Mesenchymal stem cell (in vitro differentiated cells and primary cell): ENCODE results near the gene ATP6V0C.

Experiments used
- DNase-seq: peaks from one replicate; pipeline ENCODE4 v3.0.0-alpha.2; 2013
- H2AFZ ChIP-seq: one replicate; pipeline ENCODE4 v1.6.1; 2013; ENCODE audit warnings: low read depth, mild to moderate bottlenecking, control low read depth, inconsistent platforms, low read length, moderate library complexity
- H2AK5ac ChIP-seq: 2 replicates; pipeline ENCODE4 v1.6.1; 2013; ENCODE audit warnings: low read length, moderate library complexity, mild to moderate bottlenecking, inconsistent platforms; ENCODE audit not compliant: severe bottlenecking
- H2BK120ac ChIP-seq: one replicate; pipeline ENCODE4 v1.6.1; 2013; ENCODE audit warnings: low read depth, mild to moderate bottlenecking, inconsistent platforms, low read length, moderate library complexity
- H2BK12ac ChIP-seq, 2 experiments: one replicate each; pipeline ENCODE4 v1.6.1; 2013; ENCODE audit warnings: inconsistent platforms in 2 of 2, low read length in 2 of 2, mild to moderate bottlenecking in 2 of 2, moderate library complexity in 2 of 2, control low read depth in 1 of 2
- H2BK15ac ChIP-seq: one replicate; pipeline ENCODE4 v1.6.1; 2013; ENCODE audit warnings: mild to moderate bottlenecking, low read depth, inconsistent platforms; ENCODE audit not compliant: poor library complexity, severe bottlenecking
- H2BK5ac ChIP-seq: 2 replicates; pipeline ENCODE4 v1.6.1; 2013; ENCODE audit warnings: low read depth, mild to moderate bottlenecking, low read length, control low read depth, inconsistent platforms; ENCODE audit not compliant: poor library complexity, severe bottlenecking
- H3K14ac ChIP-seq, 2 experiments: one replicate each; pipeline ENCODE4 v1.6.1; 2013; ENCODE audit warnings: inconsistent platforms in 2 of 2, low read length in 2 of 2, control low read depth in 1 of 2, mild to moderate bottlenecking in 1 of 2, moderate library complexity in 1 of 2
- H3K18ac ChIP-seq, 2 experiments: one replicate each; pipeline ENCODE4 v1.6.1; 2013; ENCODE audit warnings: inconsistent platforms in 2 of 2, low read length in 2 of 2, control low read depth in 1 of 2, low read depth in 1 of 2, mild to moderate bottlenecking in 1 of 2
- H3K23ac ChIP-seq, 2 experiments: one replicate each; pipeline ENCODE4 v1.6.1; 2013; ENCODE audit warnings: inconsistent platforms in 2 of 2, low read length in 2 of 2, mild to moderate bottlenecking in 2 of 2, moderate library complexity in 2 of 2, control low read depth in 1 of 2
- H3K27ac ChIP-seq: 2 replicates; pipeline ENCODE4 v1.5.1; 2013; ENCODE audit warnings: mild to moderate bottlenecking, moderate library complexity, low read length, control low read depth, inconsistent platforms; ENCODE audit not compliant: poor library complexity, severe bottlenecking
- H3K27me3 ChIP-seq, 2 experiments: 2 replicates each; pipeline versions ENCODE4 v1.6.1 to v1.7.0; 2013; ENCODE audit warnings: low read length in 2 of 2, mild to moderate bottlenecking in 2 of 2, moderate library complexity in 2 of 2, control low read depth in 1 of 2, inconsistent platforms in 1 of 2; ENCODE audit not compliant: control insufficient read depth in 1 of 2, insufficient read depth in 1 of 2
- H3K36me3 ChIP-seq, 2 experiments: 2 replicates each; pipeline versions ENCODE4 v1.6.1 to v1.7.0; 2013; ENCODE audit warnings: low read length in 2 of 2, control low read depth in 1 of 2, inconsistent platforms in 1 of 2, low read depth in 1 of 2, mild to moderate bottlenecking in 1 of 2; ENCODE audit not compliant: insufficient read depth in 2 of 2, control insufficient read depth in 1 of 2
- H3K4ac ChIP-seq, 2 experiments: one replicate each; pipeline ENCODE4 v1.6.1; 2013; ENCODE audit warnings: inconsistent platforms in 2 of 2, low read length in 2 of 2, mild to moderate bottlenecking in 2 of 2, moderate library complexity in 2 of 2, control low read depth in 1 of 2, low read depth in 1 of 2
- H3K4me1 ChIP-seq: 2 replicates; pipeline ENCODE4 v1.6.1; 2013; ENCODE audit warnings: low read depth, low read length, control low read depth; ENCODE audit not compliant: control insufficient read depth, insufficient read depth
- H3K4me2 ChIP-seq: 2 replicates; pipeline ENCODE4 v1.6.1; 2013; ENCODE audit warnings: low read length, mild to moderate bottlenecking, inconsistent platforms; ENCODE audit not compliant: poor library complexity, severe bottlenecking
- H3K4me3 ChIP-seq, 2 experiments: 2 replicates each; pipeline versions ENCODE4 v1.5.1 to v1.7.0; 2013; ENCODE audit warnings: low read length in 2 of 2, mild to moderate bottlenecking in 2 of 2, control low read depth in 1 of 2, low read depth in 1 of 2; ENCODE audit not compliant: insufficient read depth in 1 of 2
- H3K79me1 ChIP-seq: replicated peaks from 2 replicates; pipeline ENCODE4 v1.6.1; 2013; ENCODE audit warnings: mild to moderate bottlenecking, control low read depth, low read length, inconsistent platforms; ENCODE audit not compliant: poor library complexity, severe bottlenecking
- H3K9ac ChIP-seq: 2 replicates; pipeline ENCODE4 v1.7.0; 2013; ENCODE audit warnings: mild to moderate bottlenecking, low read length, moderate library complexity
- H3K9me3 ChIP-seq: 2 replicates; pipeline ENCODE4 v1.7.0; 2013; ENCODE audit warnings: mild to moderate bottlenecking, low read length; ENCODE audit not compliant: control insufficient read depth
- H4K8ac ChIP-seq: one replicate; pipeline ENCODE4 v1.6.1; 2013; ENCODE audit warnings: inconsistent platforms, mild to moderate bottlenecking, low read length, moderate library complexity
- H4K91ac ChIP-seq: one replicate; pipeline ENCODE4 v1.6.1; 2013; ENCODE audit warnings: mild to moderate bottlenecking, low read length, inconsistent platforms
- WGBS: methylation state at CpG from one replicate; pipeline ENCODE4 v1.1.7; 2013; ENCODE audit warnings: mixed read lengths; 5-methylcytosine and 5-hydroxymethylcytosine counted together

Gene ATP6V0C

DNA sequence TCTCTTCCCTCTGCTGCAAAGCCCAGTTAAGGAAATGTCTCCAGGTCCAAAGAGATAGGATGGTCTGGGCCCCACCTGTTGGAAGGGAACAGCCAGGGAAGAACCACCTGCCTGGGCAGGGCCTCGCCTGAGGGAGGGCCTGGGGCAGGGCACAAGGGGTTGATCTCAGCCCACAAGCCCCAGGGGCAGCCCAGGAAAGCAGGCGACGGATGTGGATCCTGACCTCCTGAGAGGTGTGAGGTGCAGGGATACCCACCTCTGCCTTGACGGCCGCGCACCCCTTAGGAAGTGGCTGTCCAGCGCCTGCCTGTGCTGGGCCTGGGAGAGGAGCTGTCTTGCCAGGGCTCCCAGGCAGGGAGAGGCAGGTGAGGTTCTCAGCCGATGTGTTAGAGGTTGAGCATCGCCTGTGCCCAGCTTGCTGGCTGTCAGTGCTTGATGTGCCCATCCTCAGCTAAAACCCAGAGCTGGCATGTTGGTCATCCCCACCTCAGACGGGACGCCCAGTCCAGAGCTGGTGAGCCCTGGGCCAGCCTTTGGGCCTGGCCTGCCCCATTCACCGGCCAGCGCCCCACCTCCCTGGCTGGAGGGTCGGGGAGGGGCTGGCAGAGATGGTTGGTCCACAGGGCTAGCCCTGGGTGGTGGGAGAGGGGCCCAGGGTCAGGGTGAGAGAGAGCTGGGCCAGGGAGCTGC is 17.0 kb downstream of the ATP6V0C start:
- Histone ChIP-seq H3K4me1 (peaks cover 17% of the 10 kb centered on the region), H3K79me1 (peaks cover 33% of the 10 kb centered on the region), H3K36me3 (peaks cover 49 to 52% of the 10 kb centered on the region in 2 experiments), H3K4me2 (no peak overlapping the region), H3K4ac (no peak overlapping the region), H3K9me3 (no peaks in the 10 kb centered on the region), H2BK15ac (no peak overlapping the region), H2AK5ac (peak overlapping the region; percentile 49), H3K27ac (no peak overlapping the region), H3K23ac (no peak overlapping the region), H3K14ac (no peak overlapping the region), H4K8ac (no peak overlapping the region), H2AFZ (no peak overlapping the region), H3K4me3 (no peak overlapping the region), H3K27me3 (no peaks in the 10 kb centered on the region), H3K9ac (peak overlapping the region; percentile 87), H3K18ac (no peak overlapping the region), H2BK12ac (no peak overlapping the region), H2BK5ac (no peak overlapping the region), H4K91ac (peak overlapping the region; percentile 43), H2BK120ac (no peak overlapping the region)
- DNase-seq, result no peak
- 88% methylated on average over 14 of the region's 14 CpGs for WGBS

DNA sequence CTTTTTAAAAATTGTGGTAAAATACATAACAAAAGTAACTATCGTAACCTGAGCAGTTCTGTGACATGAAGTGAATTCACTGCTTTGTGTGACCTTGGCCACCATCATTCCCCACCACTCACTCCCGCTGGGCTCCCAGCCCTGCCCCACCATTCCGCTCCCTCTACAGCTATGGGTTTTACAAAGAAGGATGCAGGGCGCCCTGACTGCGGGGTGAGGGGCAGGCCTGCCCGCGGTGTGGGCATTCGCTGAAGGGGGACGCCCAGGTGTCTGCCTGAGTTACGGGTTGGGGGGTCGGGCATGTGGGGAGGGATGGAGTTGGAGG is 17.6 kb downstream of the ATP6V0C start, which contains the start of gene CEMP1:
Gene CEMP1 (minus strand): TSS at position 38 of the 325 bp plus-strand sequence. CDS start 335 bp downstream, outside the sequence.
- Histone ChIP-seq H3K9ac (peak within 1 kb of the TSS; percentile 96), H3K79me1 (peaks cover 27% of the 10 kb centered on the region), H3K27me3 (no peaks in the 10 kb centered on the region), H3K23ac (peak within 1 kb of the TSS in 1 of 2 experiments; percentile 63), H3K27ac (peak within 1 kb of the TSS; percentile 22), H2BK120ac (peak within 1 kb of the TSS; percentile 71), H3K4ac (peak within 1 kb of the TSS; percentile 66 to 68), H4K91ac (peak within 1 kb of the TSS; percentile 53), H3K4me2 (peak within 1 kb of the TSS; percentile 94), H4K8ac (peak within 1 kb of the TSS; percentile 92), H2BK15ac (peak within 1 kb of the TSS; percentile 86), H2BK12ac (peak within 1 kb of the TSS; percentile 8 to 78), H3K4me3 (peak within 1 kb of the TSS; percentile 65 to 86), H2AFZ (peak within 1 kb of the TSS; percentile 36), H2BK5ac (no peak within 1 kb of the TSS), H2AK5ac (peak within 1 kb of the TSS; percentile 49), H3K9me3 (no peaks in the 10 kb centered on the region), H3K18ac (peak within 1 kb of the TSS; percentile 65 to 92), H3K4me1 (peaks cover 17% of the 10 kb centered on the region), H3K14ac (peak within 1 kb of the TSS in 1 of 2 experiments; percentile 94), H3K36me3 (peaks cover 44 to 47% of the 10 kb centered on the region in 2 experiments)
- DNase-seq, result no peak
- 22% methylated on average over 9 of the region's 11 CpGs for WGBS

DNA sequence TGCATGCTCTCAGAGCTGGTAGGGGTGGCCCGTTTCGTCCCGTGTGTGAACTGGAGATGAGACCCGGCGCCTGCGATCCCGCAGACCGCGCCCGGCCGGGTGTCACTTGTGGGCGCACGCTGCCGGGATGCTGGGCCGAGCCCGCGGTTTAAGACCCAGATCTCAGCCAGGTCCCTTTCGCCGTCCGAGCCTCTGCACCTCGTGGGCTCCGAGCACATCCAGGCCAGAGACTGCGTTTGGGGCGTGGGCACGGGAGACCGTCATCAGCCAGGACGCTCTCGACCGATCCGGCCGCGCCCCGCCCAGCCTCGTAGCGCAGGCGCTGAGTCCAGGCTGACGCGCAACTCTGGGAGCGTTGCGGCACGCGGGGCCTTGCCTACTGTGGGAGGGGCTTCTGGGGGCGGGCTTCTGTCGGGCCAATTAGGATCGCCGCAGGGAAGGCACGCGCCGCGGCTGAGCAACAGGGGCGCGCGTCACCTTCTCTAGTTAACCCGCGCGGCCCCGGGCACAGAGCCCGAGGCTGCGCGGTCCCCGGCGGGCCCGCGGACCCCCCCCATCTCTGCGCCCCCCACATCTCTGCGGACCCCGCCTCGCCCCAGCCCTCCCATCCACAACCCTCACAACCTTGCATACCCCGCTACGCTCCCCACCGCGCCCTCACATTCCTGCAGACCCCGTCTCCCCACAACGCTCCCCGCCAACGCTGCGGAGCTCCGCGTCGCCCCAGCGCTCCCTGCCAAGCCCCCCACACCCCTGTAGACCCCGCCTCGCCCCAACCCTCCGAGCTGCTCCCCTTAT is 18.1 kb downstream of the ATP6V0C start:
- H4K8ac ChIP-seq, result peak overlapping the region; percentile 92
- peak overlapping the region; percentile 71 for H2BK120ac ChIP-seq
- H3K9me3 ChIP-seq, result no peaks in the 10 kb centered on the region
- no peaks in the 10 kb centered on the region for H3K27me3 ChIP-seq
- H2BK5ac ChIP-seq, result no peak overlapping the region
- peak overlapping the region; percentile 96 for H3K9ac ChIP-seq
- H2BK15ac ChIP-seq, result peak overlapping the region; percentile 86
- H3K4me1 ChIP-seq, result peaks cover 18% of the 10 kb centered on the region
- peak overlapping the region; percentile 66 to 68 for H3K4ac ChIP-seq
- peak overlapping the region; percentile 30 for H4K91ac ChIP-seq
- peak; percentile 98 for DNase-seq
- peak overlapping the region; percentile 94 for H3K4me2 ChIP-seq
- peak overlapping the region; percentile 8 to 78 for H2BK12ac ChIP-seq
- WGBS, result under 1% methylated on average over 78 of the region's 84 CpGs
- peaks cover 38 to 42% of the 10 kb centered on the region in 2 experiments for H3K36me3 ChIP-seq
- peak overlapping the region; percentile 36 for H2AFZ ChIP-seq
- peak overlapping the region; percentile 65 to 86 for H3K4me3 ChIP-seq
- H3K27ac ChIP-seq, result peak overlapping the region; percentile 22
- H3K79me1 ChIP-seq, result peaks cover 25% of the 10 kb centered on the region
- peak overlapping the region; percentile 65 to 92 for H3K18ac ChIP-seq
- H3K23ac ChIP-seq, result peak overlapping the region in 1 of 2 experiments; percentile 47
- H2AK5ac ChIP-seq, result no peak overlapping the region
- H3K14ac ChIP-seq, result peak overlapping the region in 1 of 2 experiments; percentile 94
